Spleen (tissue), 11 donors: ENCODE measurements around the gene BLNK. TPM values are rescaled to one million over a fixed set of nuclear protein-coding genes. Genes with fewer than 3 reads are reported as not detected.
A peak's percentile ranks its signal among the peaks of the same experiment; 100 is the strongest.

Experiments
- DNase-seq: peaks from one replicate; pipeline ENCODE4 v3.0.0-alpha.2; 2020
- H3K27ac ChIP-seq, 8 donors: fragments of 200-600 bp; sonication (generic) in 7 of 8; 1 replicate in 4 of 8; 2 replicates in 4 of 8; pipeline versions ENCODE4 v1.5.0 to v1.8.0; 2016 to 2021; ENCODE audit warnings: inconsistent platforms in 4 of 8, mild to moderate bottlenecking in 4 of 8, moderate library complexity in 1 of 8
- H3K27me3 ChIP-seq, 7 donors: fragments of 200-600 bp; sonication (generic) in 6 of 7; replicated peaks in 1 of 7; 1 replicate in 4 of 7; 2 replicates in 3 of 7; pipeline versions ENCODE4 v1.5.0 to v1.8.0; 2016 to 2021; ENCODE audit warnings: inconsistent platforms in 3 of 7, mild to moderate bottlenecking in 1 of 7
- H3K36me3 ChIP-seq, 6 donors: fragments of 200-600 bp; sonication (generic) in 5 of 6; 1 replicate in 4 of 6; 2 replicates in 2 of 6; pipeline versions ENCODE4 v1.5.0 to v1.8.0; 2016 to 2021; ENCODE audit warnings: inconsistent platforms in 2 of 6
- H3K4me1 ChIP-seq, 6 donors: fragments of 200-600 bp; sonication (generic) in 5 of 6; 1 replicate in 3 of 6; 2 replicates in 3 of 6; pipeline versions ENCODE4 v1.5.0 to v1.8.0; 2016 to 2021; ENCODE audit warnings: inconsistent platforms in 3 of 6
- H3K4me3 ChIP-seq, 8 donors: fragments of 200-600 bp; sonication (generic) in 7 of 8; 1 replicate in 4 of 8; 2 replicates in 4 of 8; pipeline versions ENCODE4 v1.5.0 to v1.8.0; 2016 to 2021; ENCODE audit warnings: inconsistent platforms in 4 of 8, mild to moderate bottlenecking in 4 of 8, moderate library complexity in 2 of 8
- H3K9me3 ChIP-seq, 8 donors: fragments of 200-600 bp; sonication (generic) in 7 of 8; 1 replicate in 4 of 8; 2 replicates in 4 of 8; pipeline versions ENCODE4 v1.5.0 to v1.8.0; 2016 to 2021; ENCODE audit warnings: inconsistent platforms in 4 of 8
- CTCF ChIP-seq, 11 experiments: fragments of 200-600 bp in 7 of 11; fragments of 450-650 bp in 4 of 11; sonication (generic) in 4 of 11; IDR thresholded peaks in 8 of 11; conservative IDR thresholded peaks in 3 of 11; 1 replicate in 7 of 11; 2 replicates in 4 of 11; pipeline versions ENCODE4 v1.4.0 to v1.8.0; 2016 to 2021; ENCODE audit warnings: antibody characterized with exemption in 11 of 11, inconsistent platforms in 4 of 11, mild to moderate bottlenecking in 1 of 11
- POLR2A ChIP-seq, 3 donors: fragments of 450-650 bp; IDR thresholded peaks; one replicate each; pipeline ENCODE4 v1.5.1; 2017; ENCODE audit warnings: antibody characterized with exemption in 3 of 3, mild to moderate bottlenecking in 1 of 3
- POLR2AphosphoS5 ChIP-seq, 3 donors: sonication (generic); formaldehyde crosslinking; IDR thresholded peaks; one replicate each; pipeline ENCODE4 v1.5.1; 2017; ENCODE audit warnings: antibody characterized with exemption in 3 of 3
- WGBS, 5 donors: extraction: QIAGEN DNeasy Blood & Tissue Kit in 3 of 5; methylation state at CpG; one replicate each; pipeline versions ENCODE4 v1.1.5 to v1.1.7; 2013 to 2018; 5-methylcytosine and 5-hydroxymethylcytosine counted together
- intact Hi-C: fragments of 100-400 bp; cut with DNase I; formaldehyde crosslinking; loops from one replicate; pipeline ENCODE4 v1.15.0; 2023; ENCODE audit warnings: low total_unique reads
- polyA plus RNA-seq, 3 donors: library from polyadenylated mRNA; stranded (reverse); fragments of 200-250 nt; gene quantifications; one replicate each; pipeline ENCODE4 v1.2.1, GENCODE V29; 2013
- total RNA-seq, 7 donors: library from RNA; depleted of rRNA in 3 of 7; stranded (reverse); fragments of >200 nt in 3 of 7; fragmentation: NEBNext Ultra II Directional in 4 of 7; extraction: Animal tissue kit (Norgen Biotek cat#: 25700) in 4 of 7; gene quantifications; one replicate each; pipeline versions ENCODE4 v1.1.0 to v1.2.1, GENCODE V29; 2016 to 2021
- donor health status: healthy with polysubstance abuse.
- donor health status: DM: no; HTN: no; CAD: no; lungs with moderate emphysema.
- donor health status: DM: no; HTN: no; CAD: no.
- donor health status: Bipolar disorder and iron deficiency.
- donor health status: healthy.
- donor health status: DM: no; HTN: no; CAD: no.
- donor health status: DM: yes; HTN: yes; CAD: no.

The BLNK gene
- total and polyA plus RNA-seq, 10 donors, result 63.7 to 128 (median 91.0) TPM

- WGBS, 5 donors, result 68 to 81% (median 76%) methylated on average over 2 of the region's 2 CpGs
- Histone ChIP-seq H3K9me3 (no peaks in the 10 kb centered on the region), H3K27me3 (no peaks in the 10 kb centered on the region), H3K36me3 (peaks cover 0 to 76% (median 20%) of the 10 kb centered on the region in 6 donors), H3K4me3 (no peak overlapping the region), H3K27ac (peak overlapping the region in 5 of 8 donors; percentile 11 to 81 (median 71)), H3K4me1 (peaks cover 5 to 66% (median 44%) of the 10 kb centered on the region in 6 donors)
- DNase-seq, result no peak
- TF ChIP-seq CTCF (IDR thresholded peaks at IDR 0.05 in 8 of 11, conservative IDR thresholded peaks at IDR 0.05 in 3 of 11), result no peak
- no peak for TF ChIP-seq POLR2A (IDR thresholded peaks at IDR 0.05)
- TF ChIP-seq POLR2AphosphoS5 (IDR thresholded peaks at IDR 0.05), result no peak
- intact Hi-C loops, result no loop called here
Observed at GRCh38 chr10:96242822-96243221, 28.5 kb downstream of the BLNK start.

GRCh38 chr10:96238646-96239623 lies 32.4 kb downstream of the BLNK start:
- H3K4me1 ChIP-seq, result peaks cover 13 to 99% (median 62%) of the 10 kb centered on the region in 6 donors
- H3K9me3 ChIP-seq, result no peaks in the 10 kb centered on the region
- WGBS, 5 donors, result 20 to 41% (median 39%) methylated on average over 4 of the region's 4 CpGs
- no peak overlapping the region for H3K4me3 ChIP-seq
- H3K27me3 ChIP-seq, result no peaks in the 10 kb centered on the region
- peak overlapping the region in 4 of 8 donors; percentile 7 to 81 (median 38) for H3K27ac ChIP-seq
- H3K36me3 ChIP-seq, result peaks cover 0 to 82% (median 9%) of the 10 kb centered on the region in 6 donors
- intact Hi-C loops, result no loop called here
- DNase-seq, result no peak
- TF ChIP-seq POLR2AphosphoS5 (IDR thresholded peaks at IDR 0.05) (no peak), POLR2A (IDR thresholded peaks at IDR 0.05) (no peak), CTCF (IDR thresholded peaks at IDR 0.05 in 8 of 11, conservative IDR thresholded peaks at IDR 0.05 in 3 of 11) (no peak)

GRCh38 chr10:96236876-96237275 lies 34.5 kb downstream of the BLNK start:
- intact Hi-C loops, result no loop called here
- DNase-seq, result no peak
- peaks cover 0 to 88% (median 7%) of the 10 kb centered on the region in 6 donors for H3K36me3 ChIP-seq
- H3K4me3 ChIP-seq, result no peak overlapping the region
- TF ChIP-seq POLR2AphosphoS5 (IDR thresholded peaks at IDR 0.05), result no peak
- TF ChIP-seq POLR2A (IDR thresholded peaks at IDR 0.05), result no peak
- TF ChIP-seq CTCF (IDR thresholded peaks at IDR 0.05 in 8 of 11, conservative IDR thresholded peaks at IDR 0.05 in 3 of 11), result no peak
- peaks cover 8 to 88% (median 54%) of the 10 kb centered on the region in 6 donors for H3K4me1 ChIP-seq
- 92 to 100% (median 95%) methylated on average over 1 of the region's 1 CpG for WGBS, 5 donors
- no peaks in the 10 kb centered on the region for H3K27me3 ChIP-seq
- no peaks in the 10 kb centered on the region for H3K9me3 ChIP-seq
- peak overlapping the region in 5 of 8 donors; percentile 14 to 81 (median 54) for H3K27ac ChIP-seq

- H3K27me3 ChIP-seq, result no peaks in the 10 kb centered on the region
- TF ChIP-seq POLR2A (IDR thresholded peaks at IDR 0.05) (no peak), CTCF (IDR thresholded peaks at IDR 0.05 in 8 of 11, conservative IDR thresholded peaks at IDR 0.05 in 3 of 11) (no peak), POLR2AphosphoS5 (IDR thresholded peaks at IDR 0.05) (peak; percentile 18 to 69 (median 64))
- peaks cover 8 to 83% (median 47%) of the 10 kb centered on the region in 6 donors for H3K4me1 ChIP-seq
- 39 to 47% (median 40%) methylated on average over 6 of the region's 6 CpGs for WGBS, 5 donors
- DNase-seq, result no peak
- peak overlapping the region in 6 of 8 donors; percentile 14 to 81 (median 50) for H3K27ac ChIP-seq
- peaks cover 0 to 88% (median 6%) of the 10 kb centered on the region in 6 donors for H3K36me3 ChIP-seq
- H3K9me3 ChIP-seq, result no peaks in the 10 kb centered on the region
- H3K4me3 ChIP-seq, result peak overlapping the region in 1 of 8 donors; percentile 24
- intact Hi-C loops, result no loop called here
Observed at GRCh38 chr10:96236090-96236478, 35.3 kb downstream of the BLNK start.
